GM12878 (cell line): ENCODE results near the gene GCLM. TPM values are rescaled to one million over a fixed set of nuclear protein-coding genes. Genes with fewer than 3 reads are reported as not detected.
"Not testable (repeated sequence)": the region's sequence is repeated elsewhere in the genome, so short reads cannot be mapped to it uniquely, and the experiment has no call there.

Source experiments
- ATAC-seq: fragments of 200-7000 bp; cut with Tn5 transposase; 3 replicates; pipeline ENCODE4 v1.9.1; 2020; ENCODE audit warnings: mild to moderate bottlenecking, moderate library complexity
- BruUV-seq: library from RNA; stranded (reverse); fragments of 400-500 nt; replicated peaks from 2 replicates; lab custom pipeline; 2021; lab: Mats Ljungman, UMichigan
- CTCF ChIA-PET: fragments of 300-600 bp; sonication (Branson Sonifier 250); formaldehyde crosslinking; extraction: SDS; loops from one replicate; lab custom pipeline; 2021; ENCODE audit warnings: inconsistent platforms; lab: Yijun Ruan, JAX
- POLR2A ChIA-PET: fragments of 350-600 bp; formaldehyde crosslinking; extraction: SDS; loops from one replicate; lab custom pipeline; 2021; ENCODE audit warnings: inconsistent platforms; lab: Charles Lee
- RAD21 ChIA-PET: fragments of 300-600 bp; sonication (Branson Sonifier 250); formaldehyde crosslinking; loops from one replicate; lab custom pipeline; 2023; ENCODE audit warnings: antibody characterized with exemption; ENCODE audit not compliant: unreplicated experiment; lab: Charles Lee
- SMC1A ChIA-PET: fragments of 300-600 bp; sonication (Branson Sonifier 250); formaldehyde crosslinking; loops from one replicate; lab custom pipeline; 2023; ENCODE audit not compliant: unreplicated experiment, uncharacterized antibody; lab: Charles Lee
- DNase-seq: peaks from one replicate; pipeline ENCODE4 v3.0.0-alpha.2; 2011; ENCODE audit warnings: low read depth, low spot score
- FAIRE-seq: peaks from 3 replicates; lab custom pipeline; 2011; peaks lifted over from hg19 to GRCh38; lab: Jason Lieb, UNC
- H2AFZ ChIP-seq: 2 replicates; pipeline ENCODE4 v1.6.0; 2011; ENCODE audit warnings: low read depth, low read length, control low read depth; ENCODE audit not compliant: control insufficient read depth
- H3K27ac ChIP-seq: 2 replicates; pipeline ENCODE4 v1.5.1; 2011; ENCODE audit warnings: control low read depth; ENCODE audit not compliant: control insufficient read depth, insufficient read depth
- H3K27me3 ChIP-seq, 2 experiments: replicated peaks in 1 of 2; 2 replicates each; pipeline versions ENCODE4 v1.6.0 to v1.6.1; 2011; ENCODE audit warnings: low read length in 1 of 2; ENCODE audit not compliant: control insufficient read depth in 2 of 2, insufficient read depth in 2 of 2
- H3K36me3 ChIP-seq, 2 experiments: 2 replicates each; pipeline ENCODE4 v1.5.1; 2011; ENCODE audit warnings: low read length in 1 of 2; ENCODE audit not compliant: control insufficient read depth in 2 of 2, insufficient read depth in 2 of 2
- H3K4me1 ChIP-seq: 2 replicates; pipeline ENCODE4 v1.6.1; 2011; ENCODE audit warnings: mild to moderate bottlenecking, low read length, moderate library complexity, mixed read lengths; ENCODE audit not compliant: control insufficient read depth, insufficient read depth
- H3K4me2 ChIP-seq: 2 replicates; pipeline ENCODE4 v1.6.0; 2011; ENCODE audit warnings: control low read depth; ENCODE audit not compliant: control insufficient read depth, insufficient read depth
- H3K4me3 ChIP-seq: fragments of 200-600 bp; sonication (generic); 2 replicates; pipeline ENCODE4 v1.5.1; 2016
- H3K79me2 ChIP-seq: 2 replicates; pipeline ENCODE4 v1.6.0; 2011; ENCODE audit warnings: low read length; ENCODE audit not compliant: control insufficient read depth, insufficient read depth
- H3K9ac ChIP-seq: 2 replicates; pipeline ENCODE4 v1.8.0; 2011; ENCODE audit warnings: low read length, control low read depth, mixed read lengths; ENCODE audit not compliant: control insufficient read depth, insufficient read depth
- H3K9me3 ChIP-seq: replicated peaks from 3 replicates; pipeline ENCODE4 v1.5.1; 2011; ENCODE audit warnings: mild to moderate bottlenecking, low read length; ENCODE audit not compliant: control insufficient read depth, insufficient read depth
- H4K20me1 ChIP-seq: 2 replicates; pipeline ENCODE4 v1.6.0; 2011; ENCODE audit not compliant: control insufficient read depth, insufficient read depth
- BMI1 ChIP-seq: fragments of 450-650 bp; IDR thresholded peaks from 2 replicates; pipeline ENCODE4 v1.6.1; 2016; ENCODE audit warnings: mild to moderate bottlenecking, moderate library complexity, borderline replicate concordance
- CBX3 ChIP-seq: fragments of 200-600 bp; sonication (generic); IDR thresholded peaks from 2 replicates; pipeline ENCODE4 v1.6.1; 2016; ENCODE audit warnings: low read depth, borderline replicate concordance
- KAT2A ChIP-seq: conservative IDR thresholded peaks from 2 replicates; pipeline ENCODE4 v1.6.1; 2011; ENCODE audit warnings: low read depth, low read length; ENCODE audit not compliant: control insufficient read depth
- MYB ChIP-seq: fragments of 150-350 bp; IDR thresholded peaks from 2 replicates; pipeline ENCODE4 v1.6.1; 2014; ENCODE audit warnings: mild to moderate bottlenecking, low read depth, low read length, borderline replicate concordance
- RAD51 ChIP-seq: fragments of 450-650 bp; IDR thresholded peaks from 2 replicates; pipeline ENCODE4 v1.6.1; 2016; ENCODE audit warnings: moderate library complexity, mild to moderate bottlenecking, inconsistent platforms
- SMARCA5 ChIP-seq: fragments of 450-650 bp; IDR thresholded peaks from 2 replicates; pipeline ENCODE4 v1.6.1; 2017; ENCODE audit warnings: mild to moderate bottlenecking
- SREBF2 ChIP-seq: IDR thresholded peaks from 2 replicates; pipeline ENCODE4 v1.6.1; 2012; ENCODE audit warnings: mild to moderate bottlenecking, low read length
- WGBS: methylation state at CpG from one replicate; pipeline ENCODE4 v1.1.6; 2016; ENCODE audit warnings: low lambda C conversion rate; ENCODE audit not compliant: insufficient replicate concordance, insufficient coverage; ENCODE audit errors: missing lambda C conversion rate; 5-methylcytosine and 5-hydroxymethylcytosine counted together
- in situ Hi-C: fragments of 300-500 bp; cut with MboI; formaldehyde crosslinking; loops from 9 replicates; pipeline ENCODE4 v1.14.3; 2018; ENCODE audit warnings: mixed read lengths
- intact Hi-C: fragments of 100-400 bp; cut with micrococcal nuclease; formaldehyde crosslinking; loops from one replicate; pipeline ENCODE4 v1.14.2; 2022; ENCODE audit not compliant: unreplicated experiment
- polyA plus RNA-seq, 11 experiments: library from polyadenylated mRNA; depleted of rRNA in 4 of 11; unstranded in 6 of 11; stranded (reverse) in 5 of 11; fragments of >200 nt; fragmentation: Nextera tagmentation in 4 of 11; fragmentation: Illumina TruSeq in 1 of 11; extraction: Ambion mirVana in 4 of 11; extraction: Trizol in 1 of 11; gene quantifications; 1 replicate in 1 of 11; 2 replicates in 10 of 11; pipeline versions ENCODE4 v1.2.1 to v1.2.3, GENCODE V29; 2011 to 2016; ENCODE audit warnings: inconsistent platforms in 2 of 11, missing spikeins in 2 of 11, low read depth in 1 of 11
- total RNA-seq, 4 experiments: library from RNA; depleted of rRNA in 3 of 4; stranded (reverse); fragments of >200 nt in 3 of 4; fragmentation: Illumina TruSeq in 1 of 4; extraction: Trizol in 1 of 4; gene quantifications; 2 replicates each; pipeline versions ENCODE4 v1.2.1 to v1.2.3, GENCODE V29; 2013 to 2021
- TF ChIP-seq, protein P1 (sequence below): fragments of 450-650 bp; IDR thresholded peaks from 2 replicates; pipeline ENCODE4 v1.6.1; 2018; ENCODE audit warnings: borderline replicate concordance, mild to moderate bottlenecking; ENCODE audit not compliant: partially characterized antibody
- TF ChIP-seq, protein P2 (sequence below): fragments of 150-350 bp; IDR thresholded peaks from 2 replicates; pipeline ENCODE4 v1.6.1; 2014; ENCODE audit warnings: mild to moderate bottlenecking, low read depth, low read length
- TF ChIP-seq, protein P3 (sequence below): fragments of 450-650 bp; IDR thresholded peaks from 2 replicates; pipeline ENCODE4 v1.6.1; 2017; ENCODE audit warnings: low read depth, mild to moderate bottlenecking, moderate library complexity

Gene GCLM
- total and polyA plus RNA-seq, 10 of the 15 experiments (the other 5 are each of a cell fraction or from before 2014, with no cell fraction given): 2.6 to 17.3 (median 6.9) TPM

- TF ChIP-seq, protein P1, sequence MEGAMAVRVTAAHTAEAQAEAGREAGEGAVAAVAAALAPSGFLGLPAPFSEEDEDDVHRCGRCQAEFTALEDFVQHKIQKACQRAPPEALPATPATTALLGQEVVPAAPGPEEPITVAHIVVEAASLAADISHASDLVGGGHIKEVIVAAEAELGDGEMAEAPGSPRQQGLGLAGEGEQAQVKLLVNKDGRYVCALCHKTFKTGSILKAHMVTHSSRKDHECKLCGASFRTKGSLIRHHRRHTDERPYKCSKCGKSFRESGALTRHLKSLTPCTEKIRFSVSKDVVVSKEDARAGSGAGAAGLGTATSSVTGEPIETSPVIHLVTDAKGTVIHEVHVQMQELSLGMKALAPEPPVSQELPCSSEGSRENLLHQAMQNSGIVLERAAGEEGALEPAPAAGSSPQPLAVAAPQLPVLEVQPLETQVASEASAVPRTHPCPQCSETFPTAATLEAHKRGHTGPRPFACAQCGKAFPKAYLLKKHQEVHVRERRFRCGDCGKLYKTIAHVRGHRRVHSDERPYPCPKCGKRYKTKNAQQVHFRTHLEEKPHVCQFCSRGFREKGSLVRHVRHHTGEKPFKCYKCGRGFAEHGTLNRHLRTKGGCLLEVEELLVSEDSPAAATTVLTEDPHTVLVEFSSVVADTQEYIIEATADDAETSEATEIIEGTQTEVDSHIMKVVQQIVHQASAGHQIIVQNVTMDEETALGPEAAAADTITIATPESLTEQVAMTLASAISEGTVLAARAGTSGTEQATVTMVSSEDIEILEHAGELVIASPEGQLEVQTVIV: no peak
- no peak for TF ChIP-seq RAD51
- TF ChIP-seq MYB: no peak
- TF ChIP-seq, protein P2, sequence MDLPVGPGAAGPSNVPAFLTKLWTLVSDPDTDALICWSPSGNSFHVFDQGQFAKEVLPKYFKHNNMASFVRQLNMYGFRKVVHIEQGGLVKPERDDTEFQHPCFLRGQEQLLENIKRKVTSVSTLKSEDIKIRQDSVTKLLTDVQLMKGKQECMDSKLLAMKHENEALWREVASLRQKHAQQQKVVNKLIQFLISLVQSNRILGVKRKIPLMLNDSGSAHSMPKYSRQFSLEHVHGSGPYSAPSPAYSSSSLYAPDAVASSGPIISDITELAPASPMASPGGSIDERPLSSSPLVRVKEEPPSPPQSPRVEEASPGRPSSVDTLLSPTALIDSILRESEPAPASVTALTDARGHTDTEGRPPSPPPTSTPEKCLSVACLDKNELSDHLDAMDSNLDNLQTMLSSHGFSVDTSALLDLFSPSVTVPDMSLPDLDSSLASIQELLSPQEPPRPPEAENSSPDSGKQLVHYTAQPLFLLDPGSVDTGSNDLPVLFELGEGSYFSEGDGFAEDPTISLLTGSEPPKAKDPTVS: no peak
Measured at GRCh38 chr1:93871366-93871765, 37.9 kb downstream of the GCLM start (continued).

GRCh38 chr1:93869653-93870052 lies 39.6 kb downstream of the GCLM start:
- TF ChIP-seq KAT2A: no peak
- no peak for TF ChIP-seq SMARCA5
- TF ChIP-seq, protein P3, sequence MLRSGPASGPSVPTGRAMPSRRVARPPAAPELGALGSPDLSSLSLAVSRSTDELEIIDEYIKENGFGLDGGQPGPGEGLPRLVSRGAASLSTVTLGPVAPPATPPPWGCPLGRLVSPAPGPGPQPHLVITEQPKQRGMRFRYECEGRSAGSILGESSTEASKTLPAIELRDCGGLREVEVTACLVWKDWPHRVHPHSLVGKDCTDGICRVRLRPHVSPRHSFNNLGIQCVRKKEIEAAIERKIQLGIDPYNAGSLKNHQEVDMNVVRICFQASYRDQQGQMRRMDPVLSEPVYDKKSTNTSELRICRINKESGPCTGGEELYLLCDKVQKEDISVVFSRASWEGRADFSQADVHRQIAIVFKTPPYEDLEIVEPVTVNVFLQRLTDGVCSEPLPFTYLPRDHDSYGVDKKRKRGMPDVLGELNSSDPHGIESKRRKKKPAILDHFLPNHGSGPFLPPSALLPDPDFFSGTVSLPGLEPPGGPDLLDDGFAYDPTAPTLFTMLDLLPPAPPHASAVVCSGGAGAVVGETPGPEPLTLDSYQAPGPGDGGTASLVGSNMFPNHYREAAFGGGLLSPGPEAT: no peak
- TF ChIP-seq SREBF2: no peak
- no peak for TF ChIP-seq BMI1
- no peak for TF ChIP-seq CBX3
- TF ChIP-seq, all 136 proteins: peak for 0
- in situ Hi-C loops (no loop called here), intact Hi-C loops (no loop called here)
- WGBS: 96% methylated on average over 5 of the region's 5 CpGs
- Histone ChIP-seq H2AFZ (no peak overlapping the region), H3K27ac (no peak overlapping the region), H3K4me3 (no peak overlapping the region), H3K9me3 (no peaks in the 10 kb centered on the region), H3K4me2 (no peak overlapping the region), H4K20me1 (no peaks in the 10 kb centered on the region), H3K36me3 (peaks cover 6 to 23% of the 10 kb centered on the region in 2 experiments), H3K4me1 (no peaks in the 10 kb centered on the region), H3K27me3 (no peaks in the 10 kb centered on the region), H3K79me2 (no peaks in the 10 kb centered on the region), H3K9ac (no peak overlapping the region)
- no TSS peak for BruUV-seq
- ChIA-PET SMC1A (interaction anchor here (0.6 kb wide), 1 partner anchor 524 kb away, joined by 3 read pairs; no protein-coding TSS in a partner anchor), RAD21 (interaction anchor here (0.6 kb wide), 1 partner anchor 49 kb away, joined by 3 read pairs; no protein-coding TSS in a partner anchor), CTCF (no interaction called here), POLR2A (no interaction called here)
- FAIRE-seq (no peak), DNase-seq (no peak), ATAC-seq (no peak)

GRCh38 chr1:93868492-93868891 lies 40.7 kb downstream of the GCLM start:
- H2AFZ ChIP-seq, intact Hi-C loops, BruUV-seq: not testable (repeated sequence)

More at GRCh38 chr1:93868492-93868891, 40.7 kb downstream of the GCLM start:
- H3K27ac ChIP-seq, POLR2A ChIA-PET, H3K9ac ChIP-seq, FAIRE-seq, H3K4me2 ChIP-seq, H3K9me3 ChIP-seq, SMC1A ChIA-PET, H3K4me3 ChIP-seq, ATAC-seq, H4K20me1 ChIP-seq, H3K27me3 ChIP-seq, DNase-seq, in situ Hi-C loops, RAD21 ChIA-PET, H3K79me2 ChIP-seq, H3K4me1 ChIP-seq: not testable (repeated sequence)
- H3K36me3 ChIP-seq: peaks cover 3 to 17% of the 10 kb centered on the region in 2 experiments
- CTCF ChIA-PET: interaction anchor here (0.5 kb wide), 1 partner anchor 781 kb away, joined by 3 read pairs; no protein-coding TSS in a partner anchor
- 100% methylated on average over 1 of the region's 1 CpG for WGBS
